Brain microvascular endothelial cell (primary cell): Measurements from ENCODE around the gene ADAMTSL2.

Experiments used
- DNase-seq: peaks from one replicate; pipeline ENCODE4 v3.0.0-alpha.2; 2020
- H3K27ac ChIP-seq: fragments of 250-450 bp; sonication (Bioruptor Pico); 2 replicates; pipeline ENCODE4 v1.5.1; 2020; ENCODE audit warnings: mild to moderate bottlenecking, moderate library complexity
- H3K27me3 ChIP-seq: fragments of 250-450 bp; sonication (Bioruptor Pico); replicated peaks from 2 replicates; pipeline ENCODE4 v1.5.1; 2020; ENCODE audit warnings: mild to moderate bottlenecking
- H3K36me3 ChIP-seq: fragments of 250-450 bp; sonication (Bioruptor Pico); replicated peaks from 2 replicates; pipeline ENCODE4 v1.5.1; 2020; ENCODE audit warnings: mild to moderate bottlenecking
- H3K4me3 ChIP-seq: 2 replicates; pipeline ENCODE4 v1.5.1; 2011; ENCODE audit warnings: low read depth, mild to moderate bottlenecking, control low read depth, low read length, moderate library complexity
- CTCF ChIP-seq: IDR thresholded peaks from 2 replicates; pipeline ENCODE4 v1.5.1; 2011; ENCODE audit warnings: low read depth, mild to moderate bottlenecking, moderate library complexity, low read length, control low read depth, inconsistent platforms; ENCODE audit errors: missing control alignments
- in situ Hi-C: cut with HindIII; loops from 2 replicates; pipeline ENCODE4 v1.10.0; 2017; ENCODE audit warnings: low sequenced_read_pairs, low pct_ligation_motif_present

Gene ADAMTSL2

GRCh38 chr9:133515615-133516255 lies 18.8 kb upstream of the ADAMTSL2 start:
- in situ Hi-C loops: no loop called here
- no peak overlapping the region for H3K27ac ChIP-seq
- DNase-seq: no peak
- no peak for TF ChIP-seq CTCF
- no peaks in the 10 kb centered on the region for H3K36me3 ChIP-seq
- H3K27me3 ChIP-seq: no peaks in the 10 kb centered on the region
- H3K4me3 ChIP-seq: no peak overlapping the region

GRCh38 chr9:133516256-133516960 lies 18.1 kb upstream of the ADAMTSL2 start:
- in situ Hi-C loops: no loop called here
- Histone ChIP-seq H3K4me3 (no peak overlapping the region), H3K27me3 (no peaks in the 10 kb centered on the region), H3K27ac (no peak overlapping the region), H3K36me3 (no peaks in the 10 kb centered on the region)
- no peak for TF ChIP-seq CTCF
- DNase-seq: no peak

- Histone ChIP-seq H3K27ac (no peak overlapping the region), H3K4me3 (no peak overlapping the region), H3K36me3 (no peaks in the 10 kb centered on the region), H3K27me3 (no peaks in the 10 kb centered on the region)
- in situ Hi-C loops: no loop called here
- no peak for TF ChIP-seq CTCF
- DNase-seq: no peak
Observed at GRCh38 chr9:133516961-133517350, 17.5 kb upstream of the ADAMTSL2 start.

- no peak for TF ChIP-seq CTCF
- Histone ChIP-seq H3K4me3 (no peak overlapping the region), H3K36me3 (no peaks in the 10 kb centered on the region), H3K27me3 (no peaks in the 10 kb centered on the region), H3K27ac (no peak overlapping the region)
- no peak for DNase-seq
- in situ Hi-C loops: no loop called here
Observed at GRCh38 chr9:133517711-133518110, 16.8 kb upstream of the ADAMTSL2 start.

- Histone ChIP-seq H3K27me3 (no peaks in the 10 kb centered on the region), H3K27ac (no peak overlapping the region), H3K4me3 (no peak overlapping the region), H3K36me3 (no peaks in the 10 kb centered on the region)
- no peak for DNase-seq
- TF ChIP-seq CTCF: no peak
- in situ Hi-C loops: no loop called here
Observed at GRCh38 chr9:133518200-133518599, 16.3 kb upstream of the ADAMTSL2 start.
